Ovary (tissue), 3 donors: ENCODE results near the gene MYOF.

Experiments used
- CTCF ChIP-seq, 3 donors: fragments of 450-650 bp in 2 of 3; fragments of 200-600 bp in 1 of 3; IDR thresholded peaks; one replicate each; pipeline versions ENCODE4 v1.5.1 to v1.8.0; 2016 to 2022; ENCODE audit warnings: antibody characterized with exemption in 3 of 3, mild to moderate bottlenecking in 1 of 3
- POLR2A ChIP-seq: fragments of 450-650 bp; IDR thresholded peaks from one replicate; pipeline ENCODE4 v1.6.1; 2017; ENCODE audit warnings: antibody characterized with exemption, mild to moderate bottlenecking, moderate library complexity
- donor health status: DM: no; HTN: no; CAD: no.

GRCh38 chr10:93378039-93378438 lies 104.1 kb downstream of the MYOF start:
- TF ChIP-seq CTCF (IDR thresholded peaks at IDR 0.05), result no peak
- TF ChIP-seq POLR2A, result no peak
